ENCODE measurements around the gene PIP5KL1.

Gene PIP5KL1

DNA sequence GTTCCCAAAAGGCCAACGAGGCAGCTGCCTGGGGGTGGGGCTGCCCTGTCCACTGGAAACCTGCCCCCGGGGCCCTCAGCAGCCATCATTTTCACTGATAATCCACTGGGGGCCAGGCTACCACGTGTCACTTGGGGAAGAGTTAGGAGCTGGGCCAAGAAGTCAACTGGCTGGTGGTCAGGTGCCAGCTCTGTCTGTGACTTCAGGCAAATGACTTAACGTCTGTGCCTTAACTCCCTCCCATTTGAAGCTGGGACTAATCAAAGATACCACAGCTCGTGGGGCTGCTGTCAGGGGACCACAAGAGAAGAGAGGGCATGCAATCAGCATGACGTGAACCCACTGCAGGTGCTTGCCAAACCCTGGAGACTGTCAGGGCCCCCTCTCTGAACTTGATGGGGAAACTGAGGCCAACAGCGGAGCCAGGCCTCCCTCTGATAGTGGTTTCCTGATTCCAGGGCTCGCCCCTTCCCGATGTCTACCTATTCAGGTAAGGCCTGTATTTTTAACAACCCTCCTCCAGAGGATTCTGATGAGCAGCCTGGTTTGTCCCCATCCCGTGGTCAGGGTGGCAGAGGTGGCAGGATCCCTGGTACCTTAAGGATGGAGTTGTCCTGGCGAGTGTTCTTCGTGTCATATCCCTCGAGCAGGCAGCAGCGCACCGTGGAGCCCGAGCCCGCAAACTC is 19.4 kb upstream of the PIP5KL1 start:
- no peak for DNase-seq (ENCODE audit: low spot score in 2 of 2)
- H3K27me3 ChIP-seq (ENCODE audit: low read depth), result no peaks in the 10 kb centered on the region
- H3K4me1 ChIP-seq, result peaks cover 6% of the 10 kb centered on the region; the same call in 1 of the 2 replicates
- no peak overlapping the region for H3K4me3 ChIP-seq
- no peaks in the 10 kb centered on the region for H3K9me3 ChIP-seq
- in situ Hi-C loops (cut with MboI; ENCODE audit: low sequenced_read_pairs), result no loop called here
- H3K36me3 ChIP-seq (replicated peaks), result 0 out of 2 replicates have a peak, but pooled peaks cover 3% of the 10 kb centered on the region

- no peaks in the 10 kb centered on the region for H3K9me3 ChIP-seq
- no peak for DNase-seq (ENCODE audit: low spot score in 2 of 2)
- H3K36me3 ChIP-seq (replicated peaks), result peaks cover 15% of the 10 kb centered on the region; the same call in 1 of the 2 replicates
- in situ Hi-C loops (cut with MboI; ENCODE audit: low sequenced_read_pairs), result no loop called here
- peaks cover 6% of the 10 kb centered on the region; the same call in 1 of the 2 replicates for H3K4me1 ChIP-seq
- H3K27me3 ChIP-seq (ENCODE audit: low read depth), result no peaks in the 10 kb centered on the region
- no peak overlapping the region for H3K4me3 ChIP-seq
Measured at GRCh38 chr9:127947841-127948710, 17.5 kb upstream of the PIP5KL1 start.

GRCh38 chr9:127946728-127947127 is 16.2 kb upstream of the PIP5KL1 start:
- H3K4me1 ChIP-seq, result peaks cover 6% of the 10 kb centered on the region; the same call in 1 of the 2 replicates
- no peaks in the 10 kb centered on the region for H3K9me3 ChIP-seq
- no peak for DNase-seq (ENCODE audit: low spot score in 2 of 2)
- peaks cover 24% of the 10 kb centered on the region for H3K36me3 ChIP-seq (replicated peaks)
- in situ Hi-C loops (cut with MboI; ENCODE audit: low sequenced_read_pairs), result no loop called here
- H3K4me3 ChIP-seq, result no peak overlapping the region
- no peaks in the 10 kb centered on the region for H3K27me3 ChIP-seq (ENCODE audit: low read depth)

GRCh38 chr9:127945942-127946341 is 15.4 kb upstream of the PIP5KL1 start:
- Histone ChIP-seq H3K4me1 (peaks cover 4% of the 10 kb centered on the region; the same call in 1 of the 2 replicates), H3K27me3 (ENCODE audit: low read depth) (no peaks in the 10 kb centered on the region), H3K9me3 (no peaks in the 10 kb centered on the region), H3K36me3 (replicated peaks) (peaks cover 24% of the 10 kb centered on the region), H3K4me3 (no peak overlapping the region)
- no peak for DNase-seq (ENCODE audit: low spot score in 2 of 2)
- in situ Hi-C loops (cut with MboI; ENCODE audit: low sequenced_read_pairs), result no loop called here

- in situ Hi-C loops (cut with MboI; ENCODE audit: low sequenced_read_pairs), result no loop called here
- Histone ChIP-seq H3K27me3 (ENCODE audit: low read depth) (no peaks in the 10 kb centered on the region), H3K4me1 (no peaks in the 10 kb centered on the region), H3K4me3 (no peak overlapping the region), H3K9me3 (no peaks in the 10 kb centered on the region), H3K36me3 (replicated peaks) (peaks cover 24% of the 10 kb centered on the region)
- no peak for DNase-seq (ENCODE audit: low spot score in 2 of 2)
Measured at GRCh38 chr9:127945338-127945737, 14.8 kb upstream of the PIP5KL1 start.

DNA sequence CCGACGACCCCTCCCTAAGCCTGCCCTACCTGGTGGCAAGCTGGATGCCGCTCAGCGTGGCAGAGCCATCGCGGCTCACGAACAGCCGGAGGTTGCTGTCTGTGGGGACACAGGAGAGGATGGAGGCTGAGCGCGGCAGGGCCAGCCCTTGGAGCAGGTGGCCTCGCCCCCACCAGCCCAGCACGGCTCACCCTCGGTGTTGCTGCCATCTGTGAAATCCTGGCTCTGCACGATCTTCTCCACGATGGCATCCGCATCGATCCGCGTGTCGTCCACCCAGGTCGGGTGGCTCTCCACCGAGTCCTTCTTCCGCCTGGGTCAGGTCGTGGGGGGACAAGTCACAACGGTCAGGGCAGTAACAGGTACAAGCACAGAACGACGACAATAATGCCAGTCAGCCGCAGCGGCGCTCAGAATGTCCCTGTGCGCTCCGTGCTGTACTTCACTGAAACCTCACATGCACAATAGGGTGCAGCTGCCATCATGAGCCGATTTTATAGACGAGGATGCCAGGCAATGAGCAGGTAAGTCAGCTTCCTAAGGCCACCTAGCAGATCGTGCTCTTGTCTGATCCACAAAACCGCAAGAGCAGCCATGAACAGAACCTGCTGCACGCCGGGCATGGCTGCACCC is 14.1 kb upstream of the PIP5KL1 start:
- DNase-seq (ENCODE audit: low spot score in 2 of 2), result no peak
- H3K9me3 ChIP-seq, result no peaks in the 10 kb centered on the region
- in situ Hi-C loops (cut with MboI; ENCODE audit: low sequenced_read_pairs), result no loop called here
- no peaks in the 10 kb centered on the region for H3K4me1 ChIP-seq
- no peak overlapping the region for H3K4me3 ChIP-seq
- no peaks in the 10 kb centered on the region for H3K27me3 ChIP-seq (ENCODE audit: low read depth)
- peaks cover 24% of the 10 kb centered on the region for H3K36me3 ChIP-seq (replicated peaks)

DNA sequence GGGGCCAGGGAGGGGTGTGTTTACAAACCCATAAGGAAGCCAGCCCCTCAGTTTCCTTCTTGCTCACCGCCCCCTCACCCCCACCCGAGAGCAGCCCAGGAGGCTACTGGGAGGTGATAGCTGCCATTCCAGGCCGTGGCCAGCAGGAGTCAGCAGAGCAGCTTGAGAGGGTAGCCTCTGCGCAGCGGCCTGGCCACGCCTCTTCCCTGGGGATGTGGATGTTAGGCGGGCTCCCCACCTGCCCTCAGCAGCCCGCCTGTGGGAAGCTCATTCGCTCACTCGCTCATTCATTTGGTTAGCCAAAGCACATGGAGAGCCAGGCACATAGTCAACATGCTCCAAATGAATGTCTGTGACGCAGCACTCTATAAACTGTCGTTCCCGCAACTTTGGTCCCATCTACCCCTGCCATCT is 13.2 kb upstream of the PIP5KL1 start:
- no peaks in the 10 kb centered on the region for H3K4me1 ChIP-seq

GRCh38 chr9:127943011-127943662 is 12.6 kb upstream of the PIP5KL1 start:
- in situ Hi-C loops (cut with MboI; ENCODE audit: low sequenced_read_pairs), result no loop called here
- Histone ChIP-seq H3K27me3 (ENCODE audit: low read depth) (no peaks in the 10 kb centered on the region), H3K9me3 (no peaks in the 10 kb centered on the region), H3K4me3 (no peak overlapping the region), H3K36me3 (replicated peaks) (peaks cover 24% of the 10 kb centered on the region), H3K4me1 (no peaks in the 10 kb centered on the region)
- no peak for DNase-seq (ENCODE audit: low spot score in 2 of 2)

More for the DNA sequence above, 13.2 kb upstream of the PIP5KL1 start:
- Histone ChIP-seq H3K4me3 (no peak overlapping the region), H3K9me3 (no peaks in the 10 kb centered on the region), H3K36me3 (replicated peaks) (peaks cover 24% of the 10 kb centered on the region), H3K27me3 (ENCODE audit: low read depth) (no peaks in the 10 kb centered on the region)
- in situ Hi-C loops (cut with MboI; ENCODE audit: low sequenced_read_pairs), result no loop called here
- DNase-seq (ENCODE audit: low spot score in 2 of 2), result peak; percentile 72 to 92

DNA sequence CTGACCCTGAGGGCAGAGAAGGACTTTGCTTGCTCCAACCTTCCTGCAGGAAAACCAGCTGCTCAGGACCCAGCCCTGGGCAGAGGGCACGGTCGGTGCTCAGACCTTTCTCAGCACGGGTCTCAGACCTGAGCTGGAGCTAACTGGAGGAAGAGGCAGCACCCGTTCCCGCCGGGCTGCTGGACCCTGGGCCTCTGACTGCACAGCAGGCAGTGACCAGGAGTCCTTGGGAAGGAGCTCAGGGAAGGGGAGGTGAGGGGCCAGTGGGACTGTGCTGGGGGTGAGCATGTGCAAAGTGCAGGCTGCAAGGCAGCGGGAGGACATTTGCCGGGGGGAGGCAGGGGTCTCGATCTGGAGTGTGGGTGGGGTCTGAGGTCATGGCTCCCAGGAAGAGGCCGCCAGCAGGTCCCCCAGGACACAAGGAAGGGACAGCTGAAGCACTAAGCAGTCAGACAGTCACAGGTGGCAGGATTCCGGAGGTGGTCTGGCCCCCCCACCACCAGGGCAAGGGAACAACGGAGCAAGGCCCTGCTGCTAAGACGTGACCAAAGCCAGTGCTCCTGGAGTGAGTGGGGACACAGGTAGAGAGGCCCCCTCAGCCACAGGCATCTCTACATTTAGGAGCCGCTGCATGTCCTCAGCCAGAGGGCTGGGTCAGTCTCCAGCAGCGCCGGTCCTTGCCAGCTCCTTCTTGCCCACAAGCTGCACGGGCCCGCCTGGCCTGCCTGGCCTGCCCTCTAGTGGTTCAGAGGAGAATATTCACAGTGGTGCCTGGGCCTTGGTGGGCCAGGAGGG is 11.8 kb upstream of the PIP5KL1 start:
- in situ Hi-C loops (cut with MboI; ENCODE audit: low sequenced_read_pairs), result no loop called here

GRCh38 chr9:127941961-127942215 is 11.3 kb upstream of the PIP5KL1 start:
- in situ Hi-C loops (cut with MboI; ENCODE audit: low sequenced_read_pairs), result no loop called here
- H3K9me3 ChIP-seq, result no peaks in the 10 kb centered on the region
- no peaks in the 10 kb centered on the region for H3K27me3 ChIP-seq (ENCODE audit: low read depth)
- H3K36me3 ChIP-seq (replicated peaks), result peaks cover 24% of the 10 kb centered on the region
- no peak for DNase-seq (ENCODE audit: low spot score in 2 of 2)
- no peak overlapping the region for H3K4me3 ChIP-seq
- H3K4me1 ChIP-seq, result peaks cover 3% of the 10 kb centered on the region

More for the DNA sequence above, 11.8 kb upstream of the PIP5KL1 start:
- H3K4me3 ChIP-seq, result no peak overlapping the region
- peaks cover 24% of the 10 kb centered on the region for H3K36me3 ChIP-seq (replicated peaks)
- peak; percentile 45 to 75 for DNase-seq (ENCODE audit: low spot score in 2 of 2)
- H3K4me1 ChIP-seq, result peaks cover 3% of the 10 kb centered on the region
- H3K9me3 ChIP-seq, result no peaks in the 10 kb centered on the region
- no peaks in the 10 kb centered on the region for H3K27me3 ChIP-seq (ENCODE audit: low read depth)

- DNase-seq (ENCODE audit: low spot score in 2 of 2), result no peak
- Histone ChIP-seq H3K27me3 (ENCODE audit: low read depth) (no peaks in the 10 kb centered on the region), H3K36me3 (replicated peaks) (peaks cover 28% of the 10 kb centered on the region), H3K9me3 (no peaks in the 10 kb centered on the region), H3K4me3 (no peak overlapping the region), H3K4me1 (peaks cover 5% of the 10 kb centered on the region)
- in situ Hi-C loops (cut with MboI; ENCODE audit: low sequenced_read_pairs), result no loop called here
Measured at GRCh38 chr9:127941062-127941960, 10.7 kb upstream of the PIP5KL1 start.

DNA sequence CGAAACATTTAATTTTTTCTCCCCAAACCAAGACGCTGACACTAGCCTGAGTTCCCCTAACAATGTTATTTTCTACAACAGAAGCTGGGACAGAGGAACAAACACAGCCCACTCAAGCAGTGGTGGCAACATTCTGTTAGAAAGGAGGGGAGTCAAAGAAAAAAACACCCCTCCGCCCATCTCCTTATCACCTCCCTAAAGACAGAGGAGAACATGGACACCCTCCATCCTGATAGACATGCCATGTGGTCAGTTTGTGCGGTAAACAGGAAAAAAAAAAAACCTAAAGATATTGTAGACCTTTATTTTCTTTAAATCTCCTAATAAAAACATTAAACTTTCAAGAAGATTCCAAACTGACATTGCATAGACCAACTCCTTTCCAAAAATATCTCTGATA is 10.0 kb upstream of the PIP5KL1 start:
- Histone ChIP-seq H3K36me3 (replicated peaks) (peaks cover 33% of the 10 kb centered on the region), H3K9me3 (no peaks in the 10 kb centered on the region), H3K27me3 (ENCODE audit: low read depth) (no peaks in the 10 kb centered on the region), H3K4me3 (no peak overlapping the region), H3K4me1 (peaks cover 7% of the 10 kb centered on the region)
- no peak for DNase-seq (ENCODE audit: low spot score in 2 of 2)
- in situ Hi-C loops (cut with MboI; ENCODE audit: low sequenced_read_pairs), result no loop called here
